Endothelial cell of umbilical vein (primary cell): ENCODE data around the gene SLCO2B1. TPM values are rescaled to one million over a fixed set of nuclear protein-coding genes. Genes with fewer than 3 reads are reported as not detected.

ENCODE experiments used
- BruUV-seq: library from RNA; stranded (reverse); fragments of 400-500 nt; replicated peaks from 2 replicates; lab custom pipeline; 2021; lab: Mats Ljungman, UMichigan
- CTCF ChIA-PET: fragments of 300-600, 350-600 bp; sonication (Branson Sonifier 250); formaldehyde crosslinking; loops from one replicate; lab custom pipeline; 2021; ENCODE audit warnings: antibody characterized with exemption, inconsistent platforms; lab: Charles Lee
- POLR2A ChIA-PET: fragments of 300-600, 350-600 bp; sonication (Branson Sonifier 250); formaldehyde crosslinking; loops from one replicate; lab custom pipeline; 2021; ENCODE audit warnings: antibody characterized with exemption, inconsistent platforms; lab: Charles Lee
- DNase-seq: peaks from one replicate; pipeline ENCODE4 v3.0.0-alpha.2; 2011; ENCODE audit warnings: low read depth, low spot score
- FAIRE-seq: peaks from 2 replicates; lab custom pipeline; 2011; peaks lifted over from hg19 to GRCh38; lab: Jason Lieb, UNC
- H2AFZ ChIP-seq: 2 replicates; pipeline ENCODE4 v1.6.0; 2012; ENCODE audit warnings: low read depth, low read length, control low read depth, inconsistent platforms
- H3K27ac ChIP-seq: 2 replicates; pipeline ENCODE4 v1.5.1; 2011; ENCODE audit warnings: low read depth, mild to moderate bottlenecking, control low read depth, low read length, moderate library complexity; ENCODE audit not compliant: insufficient read depth
- H3K27me3 ChIP-seq, 2 experiments: 2 replicates each; pipeline versions ENCODE4 v1.6.0 to v1.6.1; 2011; ENCODE audit warnings: low read length in 2 of 2, mixed read lengths in 1 of 2; ENCODE audit not compliant: control insufficient read depth in 2 of 2, insufficient read depth in 2 of 2
- H3K36me3 ChIP-seq, 2 experiments: 2 replicates in 1 of 2; 3 replicates in 1 of 2; pipeline ENCODE4 v1.5.1; 2011; ENCODE audit warnings: low read length in 2 of 2, mild to moderate bottlenecking in 1 of 2, moderate library complexity in 1 of 2; ENCODE audit not compliant: control insufficient read depth in 2 of 2, insufficient read depth in 2 of 2; ENCODE audit errors: extremely low read depth in 1 of 2
- H3K4me1 ChIP-seq: 3 replicates; pipeline ENCODE4 v1.5.1; 2011; ENCODE audit warnings: mild to moderate bottlenecking, low read length; ENCODE audit not compliant: control insufficient read depth, insufficient read depth; ENCODE audit errors: extremely low read depth
- H3K4me2 ChIP-seq: 2 replicates; pipeline ENCODE4 v1.6.1; 2011; ENCODE audit warnings: low read length, control low read depth, mixed read lengths; ENCODE audit not compliant: insufficient read depth
- H3K4me3 ChIP-seq, 3 experiments: fragments of 200-600 bp in 1 of 3; sonication (generic), shearing (Covaris generic) in 1 of 3; replicated peaks in 1 of 3; 2 replicates each; pipeline ENCODE4 v1.5.1; 2011 to 2016; ENCODE audit warnings: control low read depth in 3 of 3, low read length in 3 of 3, mild to moderate bottlenecking in 2 of 3, inconsistent platforms in 1 of 3, low read depth in 1 of 3, moderate library complexity in 1 of 3; ENCODE audit not compliant: insufficient read depth in 1 of 3
- H3K79me2 ChIP-seq: 2 replicates; pipeline ENCODE4 v1.6.0; 2012; ENCODE audit warnings: low read length, inconsistent platforms; ENCODE audit not compliant: control insufficient read depth, insufficient read depth
- H3K9ac ChIP-seq: replicated peaks from 2 replicates; pipeline ENCODE3; 2011; ENCODE audit warnings: low read length, control low read depth; ENCODE audit not compliant: insufficient read depth; ENCODE audit errors: extremely low read depth
- H3K9me1 ChIP-seq: replicated peaks from 3 replicates; pipeline ENCODE4 v1.6.0; 2011; ENCODE audit warnings: mild to moderate bottlenecking, low read length; ENCODE audit not compliant: control insufficient read depth, insufficient read depth; ENCODE audit errors: extremely low read depth
- H3K9me3 ChIP-seq: replicated peaks from 2 replicates; pipeline ENCODE4 v1.5.1; 2012; ENCODE audit warnings: low read length, inconsistent platforms; ENCODE audit not compliant: control insufficient read depth, insufficient read depth
- H4K20me1 ChIP-seq: replicated peaks from 2 replicates; pipeline ENCODE3; 2011; ENCODE audit warnings: mild to moderate bottlenecking, low read length; ENCODE audit not compliant: control insufficient read depth, insufficient read depth; ENCODE audit errors: extremely low read depth
- CTCF ChIP-seq, 2 donors: IDR thresholded peaks; 1 replicate in 1 of 2; 2 replicates in 1 of 2; pipeline ENCODE4 v1.5.1; 2011; ENCODE audit warnings: low read length in 2 of 2, mild to moderate bottlenecking in 2 of 2, moderate library complexity in 2 of 2, control low read depth in 1 of 2, inconsistent platforms in 1 of 2, low read depth in 1 of 2; ENCODE audit not compliant: insufficient read depth in 1 of 2; ENCODE audit errors: extremely low read depth in 1 of 2
- EZH2 ChIP-seq: IDR thresholded peaks from 2 replicates; pipeline ENCODE4 v1.6.1; 2012; ENCODE audit warnings: borderline replicate concordance, low read depth, mild to moderate bottlenecking, moderate library complexity, low read length, inconsistent platforms; ENCODE audit not compliant: severe bottlenecking
- FOS ChIP-seq: IDR thresholded peaks from 2 replicates; pipeline ENCODE4 v1.6.1; 2011; ENCODE audit warnings: mild to moderate bottlenecking, low read length, moderate library complexity, borderline replicate concordance; ENCODE audit not compliant: insufficient read depth
- GATA2 ChIP-seq: IDR thresholded peaks from 2 replicates; pipeline ENCODE4 v1.7.0; 2011; ENCODE audit warnings: low read depth, mild to moderate bottlenecking, moderate library complexity, mixed read lengths, low read length; ENCODE audit not compliant: insufficient read length, insufficient read depth
- JUN ChIP-seq: IDR thresholded peaks from 2 replicates; pipeline ENCODE4 v1.6.1; 2011; ENCODE audit warnings: borderline replicate concordance, low read depth; ENCODE audit not compliant: insufficient read length, insufficient read depth
- MYC ChIP-seq: IDR thresholded peaks from one replicate; pipeline ENCODE4 v1.6.1; 2011; ENCODE audit warnings: mild to moderate bottlenecking, low read depth, low read length
- POLR2A ChIP-seq: IDR thresholded peaks from 2 replicates; pipeline ENCODE4 v1.6.1; 2012; ENCODE audit warnings: low read depth, mild to moderate bottlenecking, control low read depth, low read length
- POLR2AphosphoS5 ChIP-seq: IDR thresholded peaks from 2 replicates; pipeline ENCODE4 v1.6.1; 2012; ENCODE audit warnings: low read depth, mild to moderate bottlenecking, control low read depth, low read length, moderate library complexity; ENCODE audit not compliant: insufficient read depth
- dilution Hi-C: fragments of 300-500 bp; cut with MboI; formaldehyde crosslinking; loops from one replicate; pipeline ENCODE4 v1.15.0; 2019; ENCODE audit warnings: low sequenced_read_pairs; ENCODE audit not compliant: extremely low pct_ligation_motif_present
- intact Hi-C: fragments of 100-400 bp; cut with micrococcal nuclease; formaldehyde crosslinking; loops from one replicate; pipeline ENCODE4 v1.10.0; 2022
- polyA plus RNA-seq, 4 experiments: library from polyadenylated mRNA; depleted of rRNA in 3 of 4; stranded (reverse) in 3 of 4; unstranded in 1 of 4; fragments of >200 nt; gene quantifications; 2 replicates each; pipeline versions ENCODE4 v1.2.1 to v1.2.3, GENCODE V29; 2011 to 2012; ENCODE audit warnings: missing spikeins in 1 of 4
- total RNA-seq: library from RNA; stranded (reverse); gene quantifications from 2 replicates; pipeline ENCODE4 v1.2.3, GENCODE V29; 2021
- TF ChIP-seq, protein P1 (sequence below): IDR thresholded peaks from 2 replicates; pipeline ENCODE4 v1.6.1; 2011; ENCODE audit not compliant: insufficient read depth, insufficient read length

SLCO2B1 gene
- total and polyA plus RNA-seq, 2 donors (not counting 3 experiments of a cell fraction or from before 2014, with no cell fraction given): 0.04 TPM; not detected in 1

DNA sequence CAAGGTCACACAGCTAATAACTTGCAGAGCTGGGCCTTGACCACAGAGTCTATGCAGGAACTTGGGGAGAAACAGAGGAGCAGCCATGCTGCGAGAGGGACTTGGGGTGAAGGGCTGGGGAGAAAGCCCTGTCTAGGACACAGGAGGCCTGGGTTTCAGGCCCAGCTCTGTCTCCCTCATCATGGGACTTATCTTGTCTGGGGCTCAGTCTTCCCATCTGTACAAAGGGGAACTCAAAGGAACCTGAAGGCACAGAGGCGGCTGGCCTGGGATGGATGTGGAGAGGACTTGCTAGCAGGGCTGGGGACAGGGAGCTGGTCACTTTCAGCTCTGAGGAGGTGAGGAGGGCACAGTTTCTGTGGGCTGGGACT is 52.7 kb downstream of the SLCO2B1 start:
- Histone ChIP-seq H4K20me1 (no peaks in the 10 kb centered on the region), H3K27me3 (peaks cover 9% of the 10 kb centered on the region in 2 experiments), H2AFZ (no peak overlapping the region), H3K4me3 (no peak overlapping the region), H3K36me3 (no peaks in the 10 kb centered on the region), H3K79me2 (no peaks in the 10 kb centered on the region), H3K27ac (no peak overlapping the region), H3K9me3 (no peaks in the 10 kb centered on the region), H3K4me2 (no peak overlapping the region), H3K9ac (no peak overlapping the region), H3K9me1 (no peaks in the 10 kb centered on the region), H3K4me1 (no peaks in the 10 kb centered on the region)
- DNase-seq (no peak), FAIRE-seq (no peak)
- BruUV-seq: no TSS peak
- CTCF ChIA-PET: interaction anchor here (0.6 to 10.9 kb wide), 10 partner anchors 8 to 273 kb away, joined by 3 to 1202 read pairs (median 5); no protein-coding TSS in a partner anchor
- dilution Hi-C loops (no loop called here), intact Hi-C loops (no loop called here)
- TF ChIP-seq POLR2AphosphoS5: no peak
- POLR2A ChIA-PET: no interaction called here

DNA sequence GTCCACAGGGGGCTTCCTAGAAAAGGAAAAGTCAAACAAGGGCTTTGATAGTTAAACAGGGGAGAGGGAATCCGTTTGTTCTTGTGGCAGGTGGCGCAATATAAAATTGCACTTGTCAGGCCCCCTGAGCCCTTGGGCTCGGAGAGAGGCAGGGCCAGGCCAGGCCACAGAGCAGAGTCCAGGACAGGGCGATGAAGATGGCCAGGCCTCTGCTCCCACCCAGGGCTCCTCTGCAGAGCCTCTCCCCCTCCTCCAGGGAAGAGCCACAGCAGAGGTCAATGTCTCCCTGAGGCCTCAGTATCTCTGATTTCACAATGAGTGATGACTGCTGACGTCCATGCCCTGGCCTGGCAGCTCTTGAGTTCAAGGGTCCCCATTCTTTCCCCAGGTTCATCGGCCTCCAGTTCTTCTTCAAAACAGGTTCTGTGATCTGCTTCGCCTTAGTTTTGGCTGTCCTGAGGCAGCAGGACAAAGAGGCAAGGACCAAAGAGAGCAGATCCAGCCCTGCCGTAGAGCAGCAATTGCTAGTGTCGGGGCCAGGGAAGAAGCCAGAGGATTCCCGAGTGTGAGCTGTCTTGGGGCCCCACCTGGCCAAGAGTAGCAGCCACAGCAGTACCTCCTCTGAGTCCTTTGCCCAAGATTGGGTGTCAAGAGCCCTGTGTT is 53.2 kb downstream of the SLCO2B1 start:
- H4K20me1 ChIP-seq: no peaks in the 10 kb centered on the region
- dilution Hi-C loops (no loop called here), intact Hi-C loops (no loop called here)
- no peaks in the 10 kb centered on the region for H3K9me3 ChIP-seq
- H3K27ac ChIP-seq: no peak overlapping the region
- H3K4me1 ChIP-seq: no peaks in the 10 kb centered on the region
- H3K27me3 ChIP-seq: peaks cover 13% of the 10 kb centered on the region in 2 experiments
- DNase-seq: no peak
- POLR2A ChIA-PET: interaction anchor here (0.6 to 1.1 kb wide), 3 partner anchors 9 to 63 kb away, joined by 3 to 4 read pairs (median 3); no protein-coding TSS in a partner anchor
- no peak overlapping the region for H3K4me2 ChIP-seq
- FAIRE-seq: no peak
- no peaks in the 10 kb centered on the region for H3K36me3 ChIP-seq
- no peak overlapping the region for H3K9ac ChIP-seq
- no TSS peak for BruUV-seq
- CTCF ChIA-PET: interaction anchor here (0.6 to 10.9 kb wide), 58 partner anchors 8 to 460 kb away, joined by 3 to 1202 read pairs (median 7); partner anchors contain the start of genes NEU3, SLCO2B1, SPCS2 and TPBGL
- no peak overlapping the region for H2AFZ ChIP-seq
- no peak for TF ChIP-seq POLR2AphosphoS5
- TF ChIP-seq FOS: no peak
- TF ChIP-seq POLR2A: no peak
- TF ChIP-seq, protein P1, sequence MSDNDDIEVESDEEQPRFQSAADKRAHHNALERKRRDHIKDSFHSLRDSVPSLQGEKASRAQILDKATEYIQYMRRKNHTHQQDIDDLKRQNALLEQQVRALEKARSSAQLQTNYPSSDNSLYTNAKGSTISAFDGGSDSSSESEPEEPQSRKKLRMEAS: no peak
- no peak for TF ChIP-seq MYC
- TF ChIP-seq EZH2: no peak
- TF ChIP-seq GATA2: no peak
- TF ChIP-seq JUN: no peak
- TF ChIP-seq CTCF (IDR thresholded peaks at IDR 0.05; ENCODE audit: extremely low read depth in 1 of 2, insufficient read depth in 1 of 2, low read depth in 1 of 2, low read length in 2 of 2): no peak
- no peaks in the 10 kb centered on the region for H3K9me1 ChIP-seq
- no peak overlapping the region for H3K4me3 ChIP-seq
- H3K79me2 ChIP-seq: no peaks in the 10 kb centered on the region
